NCI-H1694 treated with DMSO at 0.1 percent for 48 hours (cell line): ENCODE measurements around the gene ENO2.

Experiments used
- DNase-seq: peaks from one replicate; lab custom pipeline; 2025; lab: John Stamatoyannopoulos, UW

Gene ENO2

GRCh38 chr12:6960593-6961277 lies 46.4 kb downstream of the ENO2 start:
- DNase-seq: no peak

GRCh38 chr12:6961278-6961694 lies 46.9 kb downstream of the ENO2 start:
- no peak for DNase-seq

- peak; percentile 83 for DNase-seq
Observed at GRCh38 chr12:6961695-6962284, 47.4 kb downstream of the ENO2 start.

GRCh38 chr12:6962285-6963015 lies 48.1 kb downstream of the ENO2 start:
- DNase-seq: no peak

GRCh38 chr12:6963016-6963731 lies 48.8 kb downstream of the ENO2 start:
- DNase-seq: no peak

GRCh38 chr12:6963791-6964413 lies 49.5 kb downstream of the ENO2 start:
- no peak for DNase-seq

GRCh38 chr12:6964605-6965025 lies 50.2 kb downstream of the ENO2 start:
- no peak for DNase-seq

GRCh38 chr12:6965026-6965661 lies 50.8 kb downstream of the ENO2 start:
- DNase-seq: peak; percentile 88

GRCh38 chr12:6965714-6966113 lies 51.3 kb downstream of the ENO2 start:
- DNase-seq: no peak

- no peak for DNase-seq
Observed at GRCh38 chr12:6966351-6966750, 52.0 kb downstream of the ENO2 start.

- DNase-seq: no peak
Observed at GRCh38 chr12:6967651-6968100, 53.3 kb downstream of the ENO2 start.

- DNase-seq: no peak
Observed at GRCh38 chr12:6968426-6968825, 54.0 kb downstream of the ENO2 start.

- DNase-seq: peak; percentile 13
Observed at GRCh38 chr12:6970096-6970527, 55.7 kb downstream of the ENO2 start.
